WERI-Rb-1 (cell line): ENCODE data around the gene ZNF236.
A peak's percentile ranks its signal among the peaks of the same experiment; 100 is the strongest.
"Not testable (repeated sequence)": the region's sequence is repeated elsewhere in the genome, so short reads cannot be mapped to it uniquely, and the experiment has no call there.

Source experiments
- DNase-seq: peaks from one replicate; pipeline ENCODE4 v3.0.0-alpha.2; 2020
- H3K27ac ChIP-seq: fragments of 250-450 bp; sonication (Bioruptor Pico); 2 replicates; pipeline ENCODE4 v1.5.1; 2020; ENCODE audit warnings: mild to moderate bottlenecking, moderate library complexity
- H3K27me3 ChIP-seq: fragments of 250-450 bp; sonication (Bioruptor Pico); 2 replicates; pipeline ENCODE4 v1.5.1; 2021; ENCODE audit warnings: mild to moderate bottlenecking, low read depth, moderate library complexity; ENCODE audit not compliant: insufficient read depth, severe bottlenecking
- H3K36me3 ChIP-seq: fragments of 250-450 bp; sonication (Bioruptor Pico); 2 replicates; pipeline ENCODE4 v1.5.1; 2020; ENCODE audit warnings: mild to moderate bottlenecking, moderate library complexity
- H3K4me3 ChIP-seq: 2 replicates; pipeline ENCODE4 v1.5.1; 2011; ENCODE audit warnings: low read depth, mild to moderate bottlenecking, control low read depth, low read length
- H3K9me3 ChIP-seq: fragments of 250-450 bp; sonication (Bioruptor Pico); 2 replicates; pipeline ENCODE4 v1.5.1; 2021; ENCODE audit warnings: mild to moderate bottlenecking, moderate library complexity; ENCODE audit not compliant: severe bottlenecking
- TF ChIP-seq, protein P1 (sequence below): IDR thresholded peaks from 2 replicates; pipeline ENCODE4 v1.5.1; 2011; ENCODE audit warnings: low read depth, mild to moderate bottlenecking, control low read depth, inconsistent platforms, low read length

ZNF236 gene

GRCh38 chr18:76822506-76823160, at the start of gene ZNF236:
ZNF236 (plus strand) TSS chr18:76822557; CDS start chr18:76822608, 51 bp downstream.
- Histone ChIP-seq H3K27me3 (no peaks in the 10 kb centered on the region), H3K4me3 (peak within 1 kb of the TSS; percentile 79), H3K9me3 (peaks cover 2% of the 10 kb centered on the region), H3K36me3 (peaks cover 21% of the 10 kb centered on the region), H3K27ac (peak within 1 kb of the TSS; percentile 99)
- peak; percentile 80 for DNase-seq
- TF ChIP-seq, protein P1, sequence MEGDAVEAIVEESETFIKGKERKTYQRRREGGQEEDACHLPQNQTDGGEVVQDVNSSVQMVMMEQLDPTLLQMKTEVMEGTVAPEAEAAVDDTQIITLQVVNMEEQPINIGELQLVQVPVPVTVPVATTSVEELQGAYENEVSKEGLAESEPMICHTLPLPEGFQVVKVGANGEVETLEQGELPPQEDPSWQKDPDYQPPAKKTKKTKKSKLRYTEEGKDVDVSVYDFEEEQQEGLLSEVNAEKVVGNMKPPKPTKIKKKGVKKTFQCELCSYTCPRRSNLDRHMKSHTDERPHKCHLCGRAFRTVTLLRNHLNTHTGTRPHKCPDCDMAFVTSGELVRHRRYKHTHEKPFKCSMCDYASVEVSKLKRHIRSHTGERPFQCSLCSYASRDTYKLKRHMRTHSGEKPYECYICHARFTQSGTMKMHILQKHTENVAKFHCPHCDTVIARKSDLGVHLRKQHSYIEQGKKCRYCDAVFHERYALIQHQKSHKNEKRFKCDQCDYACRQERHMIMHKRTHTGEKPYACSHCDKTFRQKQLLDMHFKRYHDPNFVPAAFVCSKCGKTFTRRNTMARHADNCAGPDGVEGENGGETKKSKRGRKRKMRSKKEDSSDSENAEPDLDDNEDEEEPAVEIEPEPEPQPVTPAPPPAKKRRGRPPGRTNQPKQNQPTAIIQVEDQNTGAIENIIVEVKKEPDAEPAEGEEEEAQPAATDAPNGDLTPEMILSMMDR = no peak

- Histone ChIP-seq H3K36me3 (no peaks in the 10 kb centered on the region), H3K27ac (no peak overlapping the region), H3K9me3 (peaks cover 11% of the 10 kb centered on the region), H3K4me3 (no peak overlapping the region), H3K27me3 (no peaks in the 10 kb centered on the region)
- TF ChIP-seq, protein P1 = no peak
- DNase-seq = no peak
Observed at GRCh38 chr18:76772665-76773064, 49.7 kb upstream of the ZNF236 start.

GRCh38 chr18:76777036-76777435, 45.3 kb upstream of the ZNF236 start:
- DNase-seq, H3K9me3 ChIP-seq, H3K27me3 ChIP-seq, H3K27ac ChIP-seq, H3K36me3 ChIP-seq, H3K4me3 ChIP-seq: not testable (repeated sequence)

DNA sequence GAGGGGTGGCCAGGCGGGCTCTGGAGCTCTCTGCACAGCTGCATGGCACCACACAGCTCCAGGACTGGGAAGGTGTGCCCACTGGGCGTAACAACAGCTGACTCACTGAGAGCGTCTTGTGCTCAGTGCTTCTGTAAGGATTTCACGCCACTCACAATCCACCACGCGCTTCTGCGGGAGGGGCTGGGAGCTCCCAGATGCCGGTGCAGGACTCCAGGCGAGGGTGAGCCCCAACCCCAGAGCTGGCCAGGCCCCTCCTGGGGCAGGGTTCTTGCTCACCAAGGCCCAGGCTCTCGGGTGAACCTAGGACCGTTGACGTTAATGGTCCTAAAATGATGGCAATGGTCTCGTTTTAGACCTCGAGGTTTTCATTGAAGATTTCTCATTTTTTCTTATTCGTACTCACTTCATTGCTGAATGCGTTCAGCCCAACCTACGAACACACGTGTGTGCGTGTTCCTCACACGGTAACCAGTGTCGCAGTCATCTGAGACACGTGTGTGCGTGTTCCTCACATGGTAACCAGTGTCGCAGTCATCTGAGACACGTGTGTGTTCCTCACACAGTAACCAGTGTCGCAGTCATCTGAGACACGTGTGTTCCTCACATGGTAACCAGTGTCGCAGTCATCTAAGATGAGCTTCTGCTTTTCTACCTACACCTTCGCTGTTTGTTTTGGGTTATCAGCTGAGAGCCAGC, 38.4 kb upstream of the ZNF236 start:
- no peak for DNase-seq
- H3K27me3 ChIP-seq = no peaks in the 10 kb centered on the region
- no peak overlapping the region for H3K27ac ChIP-seq
- H3K4me3 ChIP-seq = no peak overlapping the region
- no peaks in the 10 kb centered on the region for H3K36me3 ChIP-seq
- TF ChIP-seq, protein P1 = no peak
- peaks cover 5% of the 10 kb centered on the region for H3K9me3 ChIP-seq

DNA sequence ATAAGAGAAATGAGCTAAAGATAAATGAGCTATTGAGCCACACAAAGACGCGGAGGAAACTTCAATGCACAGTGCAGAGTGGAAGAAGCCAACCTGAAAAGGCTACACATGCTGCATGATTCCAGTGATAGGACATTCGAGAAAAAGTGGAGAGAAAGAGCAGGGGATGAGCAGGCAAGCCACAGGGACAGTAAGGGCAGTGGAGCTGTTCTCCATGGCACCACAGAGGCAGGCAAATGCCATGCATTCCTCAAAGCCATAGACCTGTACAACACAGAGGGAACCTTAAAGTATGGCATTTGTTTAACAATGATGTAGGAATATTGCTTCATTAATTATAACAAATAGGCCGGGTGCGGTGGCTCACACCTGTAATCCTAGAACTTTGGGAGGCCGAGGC, 36.5 kb upstream of the ZNF236 start:
- H3K27me3 ChIP-seq = no peaks in the 10 kb centered on the region
- peaks cover 8% of the 10 kb centered on the region for H3K9me3 ChIP-seq
- no peak overlapping the region for H3K4me3 ChIP-seq
- no peaks in the 10 kb centered on the region for H3K36me3 ChIP-seq
- TF ChIP-seq, protein P1 = no peak
- no peak overlapping the region for H3K27ac ChIP-seq
- no peak for DNase-seq

- peaks cover 21% of the 10 kb centered on the region for H3K9me3 ChIP-seq
- H3K27ac ChIP-seq = no peak overlapping the region
- TF ChIP-seq, protein P1 = no peak
- no peak overlapping the region for H3K4me3 ChIP-seq
- no peaks in the 10 kb centered on the region for H3K36me3 ChIP-seq
- DNase-seq = no peak
- H3K27me3 ChIP-seq = no peaks in the 10 kb centered on the region
Observed at GRCh38 chr18:76788571-76789317, 33.6 kb upstream of the ZNF236 start.
